Neuronal stem cell (in vitro differentiated cells): ENCODE results near the gene PLXNA4.

Source experiments
- DNase-seq: peaks from one replicate; pipeline ENCODE4 v3.0.0-alpha.2; 2013; ENCODE audit warnings: low spot score
- H2AFZ ChIP-seq: one replicate; pipeline ENCODE4 v1.6.1; 2013; ENCODE audit warnings: mild to moderate bottlenecking, low read length, inconsistent platforms
- H2AK5ac ChIP-seq: 2 replicates; pipeline ENCODE4 v1.6.1; 2013; ENCODE audit warnings: low read depth, mild to moderate bottlenecking, inconsistent platforms, low read length, moderate library complexity, mixed read lengths
- H2BK120ac ChIP-seq: 2 replicates; pipeline ENCODE4 v1.6.1; 2013; ENCODE audit warnings: low read depth, mild to moderate bottlenecking, inconsistent platforms, low read length, moderate library complexity, mixed read lengths
- H2BK12ac ChIP-seq: one replicate; pipeline ENCODE4 v1.6.1; 2013; ENCODE audit warnings: low read length, inconsistent platforms
- H2BK15ac ChIP-seq: 2 replicates; pipeline ENCODE4 v1.6.1; 2013; ENCODE audit warnings: mild to moderate bottlenecking, low read length, inconsistent platforms, mixed read lengths
- H2BK5ac ChIP-seq: one replicate; pipeline ENCODE4 v1.6.1; 2013; ENCODE audit warnings: inconsistent platforms, mild to moderate bottlenecking, low read length, moderate library complexity
- H3K14ac ChIP-seq: one replicate; pipeline ENCODE4 v1.6.1; 2013; ENCODE audit warnings: low read length, inconsistent platforms
- H3K18ac ChIP-seq: 2 replicates; pipeline ENCODE4 v1.6.1; 2013; ENCODE audit warnings: low read length, inconsistent platforms
- H3K23ac ChIP-seq: 2 replicates; pipeline ENCODE4 v1.6.1; 2013; ENCODE audit warnings: low read depth, mild to moderate bottlenecking, mixed read lengths, low read length, inconsistent platforms; ENCODE audit not compliant: poor library complexity
- H3K27ac ChIP-seq: replicated peaks from 3 replicates; pipeline ENCODE4 v1.5.1; 2013; ENCODE audit warnings: low read length, inconsistent platforms
- H3K27me3 ChIP-seq, 3 experiments: 2 replicates each; pipeline ENCODE4 v1.6.1; 2013; ENCODE audit warnings: low read length in 3 of 3, mild to moderate bottlenecking in 2 of 3, inconsistent platforms in 1 of 3, low read depth in 1 of 3, mixed read lengths in 1 of 3, moderate library complexity in 1 of 3; ENCODE audit not compliant: control insufficient read depth in 3 of 3, insufficient read depth in 3 of 3
- H3K36me3 ChIP-seq, 2 donors: replicated peaks in 1 of 2; 2 replicates each; pipeline ENCODE4 v1.6.1; 2013; ENCODE audit warnings: low read length in 2 of 2; ENCODE audit not compliant: control insufficient read depth in 2 of 2, insufficient read depth in 2 of 2
- H3K4ac ChIP-seq: 2 replicates; pipeline ENCODE4 v1.6.1; 2013; ENCODE audit warnings: inconsistent platforms, mild to moderate bottlenecking, low read length, moderate library complexity
- H3K4me1 ChIP-seq, 2 donors: 1 replicate in 1 of 2; 2 replicates in 1 of 2; pipeline ENCODE4 v1.6.1; 2013; ENCODE audit warnings: low read length in 2 of 2, low read depth in 1 of 2; ENCODE audit not compliant: control insufficient read depth in 2 of 2, insufficient read depth in 1 of 2
- H3K4me2 ChIP-seq: one replicate; pipeline ENCODE4 v1.6.1; 2013; ENCODE audit warnings: mild to moderate bottlenecking, low read length, inconsistent platforms; ENCODE audit not compliant: insufficient read depth, poor library complexity, severe bottlenecking
- H3K4me3 ChIP-seq, 2 donors: 2 replicates each; pipeline ENCODE4 v1.5.1; 2013; ENCODE audit warnings: low read length in 2 of 2, mild to moderate bottlenecking in 2 of 2, inconsistent platforms in 1 of 2, moderate library complexity in 1 of 2
- H3K79me1 ChIP-seq: one replicate; pipeline ENCODE4 v1.6.1; 2013; ENCODE audit warnings: low read depth, mild to moderate bottlenecking, inconsistent platforms, low read length, moderate library complexity
- H3K9ac ChIP-seq: one replicate; pipeline ENCODE4 v1.6.1; 2013; ENCODE audit warnings: mild to moderate bottlenecking, low read depth, low read length, inconsistent platforms; ENCODE audit not compliant: poor library complexity
- H3K9me3 ChIP-seq, 2 donors: replicated peaks in 1 of 2; 2 replicates each; pipeline versions ENCODE3 to v1.6.1; 2013; ENCODE audit warnings: low read length in 2 of 2, mild to moderate bottlenecking in 2 of 2, inconsistent platforms in 1 of 2, low read depth in 1 of 2, mixed read lengths in 1 of 2, moderate library complexity in 1 of 2; ENCODE audit not compliant: control insufficient read depth in 2 of 2, insufficient read depth in 1 of 2
- H4K8ac ChIP-seq: one replicate; pipeline ENCODE4 v1.6.1; 2013; ENCODE audit warnings: low read depth, mild to moderate bottlenecking, inconsistent platforms, low read length, moderate library complexity
- H4K91ac ChIP-seq: one replicate; pipeline ENCODE4 v1.6.1; 2013; ENCODE audit warnings: low read length, low read depth, mild to moderate bottlenecking, inconsistent platforms; ENCODE audit not compliant: poor library complexity
- WGBS, 2 donors: extraction: QIAGEN DNeasy Blood & Tissue Kit; methylation state at CpG; one replicate each; pipeline ENCODE4 v1.1.7; 2013; ENCODE audit warnings: missing lambda C conversion rate in 2 of 2, mixed read lengths in 1 of 2; ENCODE audit not compliant: insufficient read length in 2 of 2, insufficient replicate concordance in 1 of 2; ENCODE audit errors: extremely low coverage in 2 of 2; 5-methylcytosine and 5-hydroxymethylcytosine counted together

PLXNA4 gene

GRCh38 chr7:132410385-132410784 lies 165.9 kb downstream of the PLXNA4 start:
- no peak overlapping the region for H3K14ac ChIP-seq
- H3K27ac ChIP-seq: no peak overlapping the region
- no peak overlapping the region for H2BK5ac ChIP-seq
- no peaks in the 10 kb centered on the region for H3K79me1 ChIP-seq
- H4K8ac ChIP-seq: no peak overlapping the region
- no peak overlapping the region for H3K4me2 ChIP-seq
- no peak for DNase-seq
- H3K36me3 ChIP-seq: no peaks in the 10 kb centered on the region
- no peak overlapping the region for H4K91ac ChIP-seq
- no CpG with 5 or more reads among the region's 7 CpGs for WGBS, 2 donors
- H2BK15ac ChIP-seq: no peak overlapping the region
- H3K4ac ChIP-seq: no peak overlapping the region
- H3K27me3 ChIP-seq: no peaks in the 10 kb centered on the region
- H3K4me1 ChIP-seq: no peaks in the 10 kb centered on the region
- no peaks in the 10 kb centered on the region for H3K9me3 ChIP-seq
- H2BK120ac ChIP-seq: no peak overlapping the region
- H3K23ac ChIP-seq: no peak overlapping the region
- H3K18ac ChIP-seq: peak overlapping the region; percentile 69
- H2AK5ac ChIP-seq: peak overlapping the region; percentile 1
- no peak overlapping the region for H2BK12ac ChIP-seq
- H3K4me3 ChIP-seq: no peak overlapping the region
- no peak overlapping the region for H3K9ac ChIP-seq
- H2AFZ ChIP-seq: no peak overlapping the region

GRCh38 chr7:132407764-132408163 lies 168.5 kb downstream of the PLXNA4 start:
- Histone ChIP-seq H3K9me3 (no peaks in the 10 kb centered on the region), H3K27me3 (peaks cover 0 to 3% (median 0%) of the 10 kb centered on the region in 3 experiments), H4K91ac (no peak overlapping the region), H3K4me1 (peaks cover 0 to 3% of the 10 kb centered on the region in 2 donors), H2BK15ac (no peak overlapping the region), H4K8ac (no peak overlapping the region), H3K36me3 (no peaks in the 10 kb centered on the region), H3K14ac (no peak overlapping the region), H3K4me2 (no peak overlapping the region), H3K4me3 (no peak overlapping the region), H2BK5ac (no peak overlapping the region), H3K79me1 (no peaks in the 10 kb centered on the region), H2AK5ac (no peak overlapping the region), H2AFZ (no peak overlapping the region), H3K18ac (no peak overlapping the region), H3K27ac (no peak overlapping the region), H3K4ac (no peak overlapping the region), H2BK120ac (no peak overlapping the region), H3K23ac (no peak overlapping the region), H2BK12ac (no peak overlapping the region), H3K9ac (no peak overlapping the region)
- no peak for DNase-seq
- no CpG with 5 or more reads among the region's 2 CpGs for WGBS, 2 donors

GRCh38 chr7:132406039-132406438 lies 170.2 kb downstream of the PLXNA4 start:
- Histone ChIP-seq H3K27ac (no peak overlapping the region), H4K91ac (no peak overlapping the region), H3K79me1 (no peaks in the 10 kb centered on the region), H3K4me3 (no peak overlapping the region), H2BK15ac (no peak overlapping the region), H3K18ac (no peak overlapping the region), H3K9me3 (no peaks in the 10 kb centered on the region), H3K36me3 (no peaks in the 10 kb centered on the region), H2BK5ac (no peak overlapping the region), H3K4me1 (peaks cover 0 to 4% of the 10 kb centered on the region in 2 donors), H3K4ac (no peak overlapping the region), H2AK5ac (no peak overlapping the region), H2BK120ac (no peak overlapping the region), H3K9ac (no peak overlapping the region), H3K4me2 (no peak overlapping the region), H3K27me3 (peaks cover 0 to 3% (median 0%) of the 10 kb centered on the region in 3 experiments), H2BK12ac (no peak overlapping the region), H2AFZ (no peak overlapping the region), H4K8ac (no peak overlapping the region), H3K23ac (no peak overlapping the region), H3K14ac (no peak overlapping the region)
- DNase-seq: no peak
- WGBS, 2 donors: no CpG with 5 or more reads among the region's 4 CpGs

- Histone ChIP-seq H3K4me3 (no peak overlapping the region), H3K27me3 (peaks cover 0 to 3% (median 0%) of the 10 kb centered on the region in 3 experiments), H3K14ac (no peak overlapping the region), H4K8ac (no peak overlapping the region), H3K79me1 (no peaks in the 10 kb centered on the region), H2AFZ (no peak overlapping the region), H3K18ac (no peak overlapping the region), H3K4me2 (no peak overlapping the region), H3K9me3 (no peaks in the 10 kb centered on the region), H3K36me3 (no peaks in the 10 kb centered on the region), H3K4ac (no peak overlapping the region), H2BK5ac (no peak overlapping the region), H3K9ac (no peak overlapping the region), H3K4me1 (peaks cover 0 to 4% of the 10 kb centered on the region in 2 donors), H3K27ac (no peak overlapping the region), H2AK5ac (no peak overlapping the region), H3K23ac (no peak overlapping the region), H2BK120ac (no peak overlapping the region), H4K91ac (no peak overlapping the region), H2BK12ac (no peak overlapping the region), H2BK15ac (no peak overlapping the region)
- DNase-seq: no peak
- no CpG with 5 or more reads among the region's 3 CpGs for WGBS, 2 donors
Observed at GRCh38 chr7:132404261-132404660, 172.0 kb downstream of the PLXNA4 start.
